GM19043 (cell line): ENCODE results near the gene R3HDM2.

ENCODE experiments used
- ATAC-seq: cut with Tn5 transposase; IDR thresholded peaks from one replicate; pipeline ENCODE4 v1.9.1; 2021; ENCODE audit warnings: low read depth; ENCODE audit not compliant: unreplicated experiment

The R3HDM2 gene

GRCh38 chr12:57210926-57211692, 219.7 kb downstream of the R3HDM2 start:
- ATAC-seq = no peak

DNA sequence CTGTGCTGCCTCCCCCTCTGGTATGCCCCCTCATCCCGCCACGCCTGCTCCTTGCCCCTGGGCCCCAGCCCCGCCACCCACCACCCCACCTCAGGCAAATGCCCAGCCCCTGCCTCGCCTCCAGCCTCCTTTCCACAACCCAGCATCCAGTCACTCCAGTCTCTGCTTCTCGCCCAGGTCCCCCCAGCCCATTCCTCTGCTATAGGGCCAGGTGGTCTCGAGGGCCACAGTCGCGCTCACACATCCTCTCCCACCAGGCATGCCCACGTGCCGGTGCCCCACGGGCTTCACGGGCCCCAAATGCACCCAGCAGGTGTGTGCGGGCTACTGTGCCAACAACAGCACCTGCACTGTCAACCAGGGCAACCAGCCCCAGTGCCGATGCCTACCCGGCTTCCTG, 220.4 kb downstream of the R3HDM2 start:
- no peak for ATAC-seq

DNA sequence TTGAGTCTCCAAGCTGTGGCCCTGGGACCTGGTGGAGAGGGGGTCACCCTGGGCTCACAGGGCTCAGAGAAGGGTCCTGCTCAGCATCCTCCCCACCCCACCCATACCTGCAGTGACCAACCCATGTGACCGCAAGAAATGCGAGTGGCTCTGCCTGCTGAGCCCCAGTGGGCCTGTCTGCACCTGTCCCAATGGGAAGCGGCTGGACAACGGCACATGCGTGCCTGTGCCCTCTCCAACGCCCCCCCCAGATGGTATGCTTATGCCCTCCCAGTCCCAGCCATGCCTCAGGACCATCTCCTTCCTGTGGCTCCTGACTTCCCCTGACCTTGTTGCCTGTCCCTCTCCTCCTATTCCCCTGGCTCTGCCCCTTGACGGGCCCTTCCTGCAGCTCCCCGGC, 220.9 kb downstream of the R3HDM2 start:
- ATAC-seq = no peak

DNA sequence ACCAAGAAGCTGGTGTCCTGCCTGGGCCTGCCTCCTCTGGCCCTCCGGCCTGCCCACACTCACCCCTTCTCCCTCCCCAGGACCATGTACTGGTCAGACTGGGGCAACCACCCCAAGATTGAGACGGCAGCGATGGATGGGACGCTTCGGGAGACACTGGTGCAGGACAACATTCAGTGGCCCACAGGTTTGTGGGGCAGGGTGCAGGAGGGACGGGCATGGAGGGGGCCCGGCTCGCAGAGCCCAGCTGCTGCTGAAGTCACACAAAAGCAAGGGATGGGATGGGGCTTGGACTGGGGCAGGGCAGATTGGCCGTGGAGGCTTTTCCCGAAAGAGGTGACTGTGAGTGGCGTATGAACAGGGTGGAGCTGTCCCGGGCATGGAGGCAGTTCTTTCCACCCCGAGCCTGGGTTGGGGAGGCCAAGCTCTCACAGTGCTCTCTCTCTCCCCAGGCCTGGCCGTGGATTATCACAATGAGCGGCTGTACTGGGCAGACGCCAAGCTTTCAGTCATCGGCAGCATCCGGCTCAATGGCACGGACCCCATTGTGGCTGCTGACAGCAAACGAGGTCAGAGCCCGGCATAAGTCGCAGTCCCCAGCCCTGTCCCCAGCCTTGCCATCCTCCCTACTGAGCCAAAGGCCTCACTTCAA, 222.1 kb downstream of the R3HDM2 start:
- ATAC-seq = no peak

- ATAC-seq = no peak
These were observed 222.9 kb downstream of the R3HDM2 start for GRCh38 chr12:57207731-57208630.

DNA sequence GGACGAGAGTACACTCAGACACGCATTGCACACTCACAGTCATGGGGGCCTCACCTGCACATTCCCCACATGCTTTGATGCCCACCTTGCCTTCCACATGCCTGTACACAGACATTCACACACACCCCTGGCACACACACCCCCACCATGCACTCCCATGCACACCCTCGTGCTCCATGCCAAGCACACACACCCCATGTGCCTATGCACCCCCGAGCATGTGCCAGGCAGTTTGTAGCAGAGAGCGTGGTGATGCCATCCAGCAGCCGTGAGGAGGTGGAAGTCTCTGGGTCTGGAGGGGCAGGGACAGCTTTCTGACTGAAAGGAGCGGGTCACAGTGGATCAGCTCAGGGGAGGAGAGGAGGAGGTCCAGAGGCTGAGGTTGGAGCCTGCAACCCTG, 224.9 kb downstream of the R3HDM2 start:
- ATAC-seq = no peak

DNA sequence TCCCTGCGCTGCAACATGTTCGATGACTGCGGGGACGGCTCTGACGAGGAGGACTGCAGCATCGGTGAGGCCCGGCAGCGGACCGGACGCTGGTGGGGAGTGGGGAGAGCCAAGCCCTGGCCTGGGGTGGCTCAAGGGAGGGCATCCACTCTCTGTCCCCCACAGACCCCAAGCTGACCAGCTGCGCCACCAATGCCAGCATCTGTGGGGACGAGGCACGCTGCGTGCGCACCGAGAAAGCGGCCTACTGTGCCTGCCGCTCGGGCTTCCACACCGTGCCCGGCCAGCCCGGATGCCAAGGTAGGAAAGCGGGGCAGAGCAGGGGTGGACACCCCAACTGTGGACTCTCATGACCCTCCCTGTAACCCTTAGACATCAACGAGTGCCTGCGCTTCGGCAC, 225.7 kb downstream of the R3HDM2 start:
- no peak for ATAC-seq

- no peak for ATAC-seq
These were observed 226.4 kb downstream of the R3HDM2 start for GRCh38 chr12:57204454-57204853.

GRCh38 chr12:57203791-57204190, 227.1 kb downstream of the R3HDM2 start:
- no peak for ATAC-seq
